Immature natural killer cell (primary cell): ENCODE results near the gene TFEB. TPM values are rescaled to one million over a fixed set of nuclear protein-coding genes. Genes with fewer than 3 reads are reported as not detected.
A peak's percentile ranks its signal among the peaks of the same experiment; 100 is the strongest.

Experiments
- DNase-seq, 3 donors: peaks; one replicate each; pipeline ENCODE4 v3.0.0; 2022; ENCODE audit warnings: mixed read lengths in 1 of 3
- H3K27ac Mint-ChIP-seq, 6 donors: one replicate each; pipeline ENCODE4 v1.8.0; 2020; ENCODE audit warnings: mixed read lengths in 6 of 6, mild to moderate bottlenecking in 5 of 6, inconsistent platforms in 4 of 6, moderate library complexity in 3 of 6
- H3K27me3 Mint-ChIP-seq, 3 donors: one replicate each; pipeline ENCODE4 v1.8.0; 2020 to 2021; ENCODE audit warnings: low read depth in 3 of 3, mild to moderate bottlenecking in 3 of 3, mixed read lengths in 3 of 3, moderate library complexity in 3 of 3, inconsistent platforms in 1 of 3
- H3K36me3 Mint-ChIP-seq, 3 donors: one replicate each; pipeline ENCODE4 v1.8.0; 2020; ENCODE audit warnings: mixed read lengths in 3 of 3, inconsistent platforms in 2 of 3, mild to moderate bottlenecking in 2 of 3
- H3K4me1 Mint-ChIP-seq, 2 donors: one replicate each; pipeline ENCODE4 v1.8.0; 2020; ENCODE audit warnings: inconsistent platforms in 2 of 2, mild to moderate bottlenecking in 2 of 2, mixed read lengths in 2 of 2, moderate library complexity in 1 of 2
- H3K4me3 Mint-ChIP-seq, 5 donors: one replicate each; pipeline ENCODE4 v1.8.0; 2020; ENCODE audit warnings: mild to moderate bottlenecking in 5 of 5, mixed read lengths in 5 of 5, inconsistent platforms in 3 of 5, moderate library complexity in 3 of 5
- H3K9me3 Mint-ChIP-seq, 6 donors: one replicate each; pipeline ENCODE4 v1.8.0; 2020; ENCODE audit warnings: mild to moderate bottlenecking in 6 of 6, mixed read lengths in 6 of 6, inconsistent platforms in 4 of 6, moderate library complexity in 3 of 6
- polyA plus RNA-seq, 3 donors: library from polyadenylated mRNA; unstranded; fragments of 300-500 nt; fragmentation: Illumina TruSeq; gene quantifications; one replicate each; pipeline ENCODE4 v1.2.3, GENCODE V29; 2021

TFEB gene
- polyA plus RNA-seq: 10 to 100 TPM; 18.9 to 62.3 (median 23.9) TPM

DNA sequence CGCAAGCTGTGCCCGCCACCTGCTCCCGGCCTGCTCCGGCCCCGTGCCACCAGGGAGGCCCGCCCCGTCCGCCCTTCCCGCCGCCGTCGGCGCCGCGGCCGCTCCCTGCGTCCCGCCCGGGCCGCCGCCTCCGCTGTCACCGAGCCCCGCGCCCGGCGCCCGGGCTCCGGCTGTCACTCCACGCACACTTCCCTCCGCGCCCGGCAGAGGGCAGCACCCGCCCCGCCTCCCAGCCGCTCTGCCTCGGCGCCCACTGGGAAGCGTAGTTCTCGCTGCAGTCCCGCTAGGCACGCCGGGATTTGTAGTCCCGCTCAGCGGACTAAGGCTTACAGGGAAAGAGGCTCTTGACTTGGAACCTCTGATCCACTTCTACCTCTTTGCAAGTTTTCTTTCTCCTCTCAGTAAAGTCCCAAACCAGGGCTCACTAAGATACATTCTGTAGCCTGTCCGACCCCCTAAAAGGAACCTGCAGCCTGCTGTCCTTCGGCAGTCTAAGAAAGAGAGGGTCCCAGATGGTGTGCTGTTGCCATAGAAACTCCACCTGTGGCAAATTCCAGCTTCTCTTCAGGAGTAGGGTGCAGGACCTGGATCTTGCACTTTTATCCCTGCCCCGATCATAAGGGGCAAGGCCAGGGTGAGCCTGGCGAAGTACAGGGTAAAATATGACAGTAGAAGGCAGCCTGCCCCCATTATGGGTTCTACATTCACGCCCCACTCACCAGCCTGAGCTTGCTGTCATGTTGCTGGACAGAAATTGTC lies at the start of gene TFEB:
TSS of gene TFEB (minus strand) at position 182 of the 759 bp plus-strand sequence. CDS start 44,395 bp downstream, outside the sequence.
- DNase-seq: peak; percentile 90 to 91 (median 91)
- peak within 1 kb of the TSS; percentile 17 to 92 (median 80) for H3K27ac Mint-ChIP-seq
- no peaks in the 10 kb centered on the region for H3K9me3 Mint-ChIP-seq
- H3K4me3 Mint-ChIP-seq: peak within 1 kb of the TSS; percentile 69 to 85 (median 78)
- peaks cover 4 to 19% (median 5%) of the 10 kb centered on the region in 3 donors for H3K27me3 Mint-ChIP-seq
- H3K36me3 Mint-ChIP-seq: no peaks in the 10 kb centered on the region
- H3K4me1 Mint-ChIP-seq: peaks cover 33 to 37% of the 10 kb centered on the region in 2 donors

DNA sequence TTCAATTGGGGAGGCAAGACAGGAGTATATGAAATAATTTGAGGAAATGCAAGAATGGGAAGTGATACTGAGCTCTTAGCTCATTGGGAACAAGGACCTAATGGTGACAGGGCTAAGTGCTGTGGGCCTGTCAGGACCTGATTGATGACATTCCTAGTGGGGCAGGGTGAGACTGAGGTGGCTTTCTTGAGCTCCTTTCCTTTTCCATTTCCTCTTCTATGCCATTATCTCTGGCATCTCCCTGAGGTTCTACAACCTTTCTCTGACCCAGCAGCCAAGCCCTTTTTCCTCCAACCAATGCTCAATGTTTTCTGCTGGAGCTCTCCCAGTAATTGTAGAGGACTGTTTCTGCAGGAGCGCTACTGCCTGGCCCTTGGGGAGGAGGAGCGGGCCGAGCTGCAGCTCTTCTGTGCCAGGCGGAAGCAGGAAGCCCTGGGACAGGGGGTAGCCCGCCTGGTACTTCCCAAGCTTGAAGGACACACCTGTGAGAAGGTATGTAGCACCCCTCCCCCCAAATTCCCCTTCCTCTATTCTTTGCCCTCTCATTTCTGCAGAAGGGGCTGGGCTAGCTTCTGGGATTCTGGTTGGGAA lies 49.3 kb upstream of the TFEB start:
- peaks cover 5 to 16% (median 9%) of the 10 kb centered on the region in 3 donors for H3K27me3 Mint-ChIP-seq

DNA sequence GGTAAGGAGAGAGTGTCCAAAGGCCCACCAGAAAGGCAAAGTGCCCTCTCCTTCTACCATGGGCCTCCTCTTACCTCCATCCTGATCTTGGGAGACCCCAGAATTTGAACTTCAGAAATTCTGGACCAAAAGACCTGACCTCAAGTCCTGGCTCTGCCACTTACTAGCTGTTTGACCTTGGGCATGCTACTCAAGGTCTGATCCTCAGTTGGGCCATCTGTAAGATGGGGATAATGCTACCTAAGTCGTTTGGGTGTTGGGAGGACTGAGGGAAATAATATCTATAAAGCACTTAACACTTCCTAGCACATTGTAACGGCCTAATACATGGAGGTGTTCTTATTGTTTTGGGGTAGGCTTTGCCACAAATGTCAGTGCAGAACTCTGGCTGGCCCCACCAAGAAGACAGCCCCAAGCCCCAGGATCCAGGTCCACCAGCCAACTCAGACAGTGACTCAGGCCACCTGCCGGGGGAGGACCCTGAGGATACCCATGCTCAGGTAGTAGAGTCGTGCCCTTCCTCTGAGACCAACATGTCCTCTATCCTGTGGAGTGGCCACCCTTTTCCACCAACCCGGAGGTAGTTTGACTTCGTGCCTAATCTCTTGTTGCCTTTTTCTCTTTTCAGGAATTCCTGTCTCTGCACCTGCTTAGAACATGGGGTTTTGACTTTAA lies 47.8 kb upstream of the TFEB start:
- Mint-ChIP-seq H3K27me3 (peaks cover 5 to 16% (median 9%) of the 10 kb centered on the region in 3 donors), H3K9me3 (no peaks in the 10 kb centered on the region), H3K4me3 (no peak overlapping the region), H3K4me1 (peaks cover 15 to 22% of the 10 kb centered on the region in 2 donors), H3K36me3 (no peaks in the 10 kb centered on the region), H3K27ac (no peak overlapping the region)
- no peak for DNase-seq

More for the DNA sequence above, 49.3 kb upstream of the TFEB start:
- Mint-ChIP-seq H3K36me3 (peaks cover 0 to 4% (median 2%) of the 10 kb centered on the region in 3 donors), H3K9me3 (no peaks in the 10 kb centered on the region), H3K27ac (peak overlapping the region in 1 of 6 donors; percentile 41), H3K4me1 (peaks cover 19% of the 10 kb centered on the region in 2 donors), H3K4me3 (peak overlapping the region; percentile 37 to 93 (median 40))
- DNase-seq: no peak

DNA sequence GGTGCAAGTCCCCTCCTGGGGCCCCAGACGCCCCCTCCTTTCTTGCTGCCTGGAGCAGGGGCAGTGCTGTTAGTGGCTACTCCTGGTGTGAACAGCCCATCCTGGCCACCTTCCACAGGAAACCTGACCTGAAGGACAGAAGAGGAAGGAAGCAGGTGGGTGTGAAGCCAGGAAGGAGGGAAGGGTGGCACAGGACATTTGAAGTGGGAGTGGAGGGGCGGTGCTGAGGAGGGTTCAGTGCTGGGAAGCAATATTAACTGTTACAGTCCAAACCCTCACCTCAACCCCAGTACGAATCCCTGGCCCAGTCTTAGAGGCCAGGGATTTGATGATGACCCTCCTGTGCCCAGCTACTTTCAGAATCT lies 45.9 kb upstream of the TFEB start:
- Mint-ChIP-seq H3K27me3 (peaks cover 3 to 4% (median 3%) of the 10 kb centered on the region in 3 donors), H3K36me3 (peaks cover 0 to 5% (median 0%) of the 10 kb centered on the region in 3 donors), H3K9me3 (no peaks in the 10 kb centered on the region), H3K4me1 (peaks cover 11 to 21% of the 10 kb centered on the region in 2 donors), H3K27ac (no peak overlapping the region), H3K4me3 (peak overlapping the region; percentile 62 to 81 (median 69))
- no peak for DNase-seq

DNA sequence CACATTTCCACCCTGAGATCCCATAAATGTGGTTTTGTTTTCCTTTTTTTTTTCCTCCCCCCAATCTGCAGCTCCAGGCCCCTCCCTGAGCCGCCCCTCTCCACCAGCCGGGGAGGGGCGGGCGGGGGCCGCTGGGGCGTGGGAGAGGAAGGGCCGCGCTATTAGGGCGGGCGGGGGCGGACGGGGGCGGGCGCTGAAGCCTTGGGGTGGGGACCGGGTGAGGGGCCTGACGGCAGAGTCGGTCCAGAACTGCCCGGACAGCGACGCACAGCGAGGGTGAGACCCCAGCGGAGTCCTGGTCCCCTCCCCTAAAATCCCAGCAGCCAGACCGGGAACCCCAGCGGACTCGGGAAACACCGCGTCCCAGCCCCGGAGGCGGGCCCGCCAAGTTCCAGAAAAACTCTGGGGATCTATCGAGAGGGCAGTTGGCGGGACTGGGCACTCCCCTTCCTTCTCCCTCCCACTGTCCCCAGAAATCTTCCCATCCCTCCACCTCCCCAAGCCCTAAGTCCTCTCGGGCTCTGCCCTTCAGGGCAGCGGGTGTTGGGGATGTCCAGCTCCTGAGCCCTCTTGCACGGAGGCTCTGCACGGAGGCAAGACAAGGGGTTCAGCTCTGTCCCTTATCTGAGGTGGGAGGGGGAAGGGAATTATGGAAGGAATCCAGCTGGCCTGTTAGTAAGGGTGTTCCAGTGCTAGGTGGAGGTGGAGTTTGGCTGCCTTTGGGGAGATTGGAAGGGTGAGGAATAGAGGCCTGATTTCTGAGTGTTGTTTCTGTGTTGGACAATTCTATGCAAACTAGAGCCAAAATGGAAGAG lies 45.4 kb upstream of the TFEB start, which contains the start of gene PRICKLE4:
TSS of gene PRICKLE4 (plus strand) at position 232 of the 815 bp plus-strand sequence. CDS start 2,692 bp downstream, outside the sequence.
- Mint-ChIP-seq H3K4me3 (peak within 1 kb of the TSS; percentile 82 to 90 (median 88)), H3K9me3 (no peaks in the 10 kb centered on the region), H3K4me1 (peaks cover 11 to 21% of the 10 kb centered on the region in 2 donors), H3K27ac (peak within 1 kb of the TSS in 3 of 6 donors; percentile 15 to 69 (median 49)), H3K27me3 (peaks cover 2 to 3% (median 3%) of the 10 kb centered on the region in 3 donors), H3K36me3 (peaks cover 0 to 5% (median 0%) of the 10 kb centered on the region in 3 donors)
- DNase-seq: no peak

DNA sequence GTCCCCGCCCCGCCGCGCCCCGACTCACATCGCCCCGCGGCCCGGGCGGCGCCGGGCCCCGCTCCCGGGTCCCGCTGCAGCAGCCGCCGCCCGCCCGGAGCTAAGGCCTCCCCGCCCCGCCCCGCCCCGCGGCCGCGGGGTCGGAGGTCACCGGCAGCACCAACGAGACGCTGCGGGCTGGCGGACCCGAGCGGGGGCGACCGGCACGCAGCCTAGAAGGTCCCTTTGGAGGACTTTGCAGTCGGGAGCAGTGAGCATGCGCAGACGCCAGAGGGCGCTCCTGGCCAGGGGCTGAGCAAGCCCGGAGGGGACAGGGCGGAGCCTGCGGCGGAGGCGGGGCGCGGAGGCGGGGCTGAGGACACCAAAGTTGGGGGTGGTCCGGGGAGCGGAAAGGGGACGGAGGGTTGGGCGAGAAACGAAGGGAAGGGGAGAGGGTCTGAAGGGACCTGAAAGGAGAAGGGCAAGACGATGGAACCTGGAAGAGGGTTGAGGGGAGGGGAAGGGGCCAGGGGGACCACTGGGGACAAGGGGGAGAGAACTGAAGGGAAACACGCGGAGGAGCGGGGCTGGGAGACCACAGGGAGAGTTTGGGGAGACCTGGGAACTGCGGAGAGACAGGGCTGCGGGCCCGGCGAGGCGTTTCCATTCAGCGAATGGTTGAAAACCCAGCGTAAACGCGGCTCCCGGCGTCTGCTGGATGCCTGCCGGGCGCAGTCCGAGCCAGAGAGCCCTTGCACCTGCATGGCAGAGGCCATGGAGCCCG lies 44.6 kb upstream of the TFEB start, which contains the start of gene FRS3:
TSS of gene FRS3 (minus strand) at position 113 of the 763 bp plus-strand sequence. CDS start 2,913 bp downstream, outside the sequence.
- peaks cover 0 to 9% (median 3%) of the 10 kb centered on the region in 3 donors for H3K36me3 Mint-ChIP-seq
- no peaks in the 10 kb centered on the region for H3K9me3 Mint-ChIP-seq
- H3K27me3 Mint-ChIP-seq: peaks cover 1 to 3% (median 2%) of the 10 kb centered on the region in 3 donors
- peak; percentile 98 for DNase-seq
- H3K27ac Mint-ChIP-seq: peak within 1 kb of the TSS in 5 of 6 donors; percentile 61 to 87 (median 78)
- peaks cover 10 to 21% of the 10 kb centered on the region in 2 donors for H3K4me1 Mint-ChIP-seq
- peak within 1 kb of the TSS; percentile 83 to 92 (median 89) for H3K4me3 Mint-ChIP-seq

DNA sequence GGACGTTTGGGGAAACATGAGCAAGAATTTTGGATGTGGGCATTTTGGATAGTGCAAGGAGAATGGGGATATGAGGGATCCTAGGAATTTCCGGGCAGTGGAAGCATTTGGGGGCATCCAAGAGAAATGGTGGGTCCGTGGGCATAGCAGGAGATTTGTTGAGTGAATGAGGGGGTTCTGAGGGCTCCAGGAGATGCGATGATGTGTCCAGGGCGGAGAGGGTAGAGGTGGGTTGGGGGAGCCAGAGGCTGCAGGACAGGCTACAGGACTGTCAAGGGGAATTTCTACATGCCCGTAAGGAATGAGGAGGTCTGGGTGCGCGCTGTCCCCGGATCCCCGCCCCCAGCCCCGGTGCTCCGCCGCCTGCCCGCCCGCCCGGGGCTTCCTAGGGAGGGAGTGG lies 43.9 kb upstream of the TFEB start:
- peak overlapping the region; percentile 83 to 92 (median 87) for H3K4me3 Mint-ChIP-seq
- H3K27ac Mint-ChIP-seq: peak overlapping the region in 5 of 6 donors; percentile 61 to 87 (median 78)
- H3K4me1 Mint-ChIP-seq: peaks cover 10 to 21% of the 10 kb centered on the region in 2 donors
- H3K27me3 Mint-ChIP-seq: peaks cover 1 to 3% (median 2%) of the 10 kb centered on the region in 3 donors
- H3K9me3 Mint-ChIP-seq: no peaks in the 10 kb centered on the region
- H3K36me3 Mint-ChIP-seq: peaks cover 0 to 16% (median 9%) of the 10 kb centered on the region in 3 donors
- DNase-seq: no peak

DNA sequence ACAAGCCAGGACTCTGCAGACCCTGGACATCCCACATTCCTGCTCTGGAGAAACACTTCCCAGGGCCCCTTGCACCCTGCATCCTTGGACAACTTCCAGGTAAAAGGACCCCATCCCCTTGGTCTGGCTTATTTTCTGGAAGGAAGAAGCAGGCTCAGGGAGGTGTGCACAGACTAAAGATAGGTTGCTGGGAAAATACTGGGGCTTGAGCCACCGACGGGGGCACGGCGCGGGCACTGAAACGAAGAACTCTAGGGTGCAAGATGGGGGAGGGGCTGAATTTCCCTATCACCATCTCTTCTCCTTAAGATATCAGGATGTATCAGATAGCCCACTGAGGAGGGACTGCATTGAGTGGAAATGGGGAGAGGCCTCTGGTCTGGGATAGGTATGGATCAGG lies 43.5 kb upstream of the TFEB start:
- Mint-ChIP-seq H3K9me3 (no peaks in the 10 kb centered on the region), H3K27ac (peak overlapping the region in 3 of 6 donors; percentile 78 to 87 (median 86)), H3K36me3 (peaks cover 0 to 19% (median 12%) of the 10 kb centered on the region in 3 donors), H3K4me1 (peaks cover 10 to 21% of the 10 kb centered on the region in 2 donors), H3K4me3 (peak overlapping the region; percentile 83 to 92 (median 87)), H3K27me3 (peaks cover 1 to 3% (median 2%) of the 10 kb centered on the region in 3 donors)
- DNase-seq: no peak

DNA sequence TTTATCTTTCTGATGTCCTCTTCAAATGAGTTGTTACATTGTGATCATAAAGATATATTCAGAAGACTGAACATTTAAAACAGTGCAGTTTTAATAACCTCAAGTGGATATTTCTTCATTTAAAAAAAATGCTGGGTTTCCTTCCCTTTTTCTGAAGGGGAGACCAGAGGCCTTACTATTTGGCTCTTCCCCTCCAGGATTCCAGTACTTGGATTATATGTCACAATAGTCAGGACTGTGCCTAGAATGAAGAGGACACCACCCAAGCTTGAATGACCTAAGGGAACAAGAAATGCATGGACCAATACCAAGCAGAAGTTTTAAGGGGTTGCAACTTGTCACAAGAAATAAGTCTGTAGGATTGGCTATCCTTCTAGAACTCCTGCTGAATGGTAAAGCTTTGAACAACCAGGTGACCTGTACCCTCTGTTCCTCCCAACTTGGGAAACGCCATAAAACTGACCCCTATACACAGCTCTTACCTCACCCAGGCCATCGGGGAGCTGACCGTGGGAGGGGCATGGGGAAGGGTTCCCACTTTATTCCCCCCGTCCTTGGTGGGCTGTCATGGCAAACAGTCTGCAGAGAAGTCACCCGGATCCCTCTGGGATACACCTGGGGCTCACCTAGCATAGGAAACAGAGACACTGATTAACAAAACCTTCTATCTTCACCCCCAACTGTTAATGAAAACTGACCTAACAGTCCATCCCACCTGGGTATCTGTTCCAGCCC lies 42.3 kb upstream of the TFEB start:
- peak overlapping the region in 3 of 5 donors; percentile 3 to 83 (median 46) for H3K4me3 Mint-ChIP-seq
- H3K36me3 Mint-ChIP-seq: peaks cover under 1 to 19% (median 12%) of the 10 kb centered on the region in 3 donors
- H3K27me3 Mint-ChIP-seq: peaks cover 1 to 3% (median 2%) of the 10 kb centered on the region in 3 donors
- H3K4me1 Mint-ChIP-seq: peaks cover 10 to 21% of the 10 kb centered on the region in 2 donors
- H3K9me3 Mint-ChIP-seq: no peaks in the 10 kb centered on the region
- no peak for DNase-seq
- H3K27ac Mint-ChIP-seq: no peak overlapping the region

DNA sequence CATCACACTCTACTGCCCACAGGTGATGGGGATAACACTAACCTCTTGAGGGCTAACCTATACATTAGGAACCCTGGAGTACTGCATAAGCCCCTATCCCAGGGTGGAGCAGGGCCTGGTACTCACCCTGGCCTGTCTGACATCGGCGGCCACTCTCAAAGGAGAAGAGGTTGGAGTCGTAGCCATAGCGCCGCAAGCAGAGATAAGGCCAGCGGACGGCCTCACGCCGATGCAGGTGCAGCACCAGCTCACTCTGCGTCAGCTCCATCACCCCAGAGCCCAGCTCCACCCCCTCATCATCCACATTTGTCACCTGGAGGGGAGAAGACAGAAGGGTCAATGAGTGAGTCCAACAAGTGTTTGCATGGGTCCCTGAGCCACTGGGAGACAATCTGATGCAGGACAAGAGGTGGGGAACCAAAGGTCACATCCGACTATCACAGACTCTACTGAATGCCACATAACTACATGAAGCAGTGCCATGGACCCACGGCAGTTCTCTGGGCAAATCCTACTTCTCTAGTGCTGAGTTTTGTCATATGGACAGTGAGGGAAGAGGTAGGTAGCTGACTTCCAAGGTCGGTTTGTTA lies 40.0 kb upstream of the TFEB start:
- no peak overlapping the region for H3K27ac Mint-ChIP-seq
- H3K36me3 Mint-ChIP-seq: peaks cover 10 to 33% (median 16%) of the 10 kb centered on the region in 3 donors
- peaks cover 6 to 14% of the 10 kb centered on the region in 2 donors for H3K4me1 Mint-ChIP-seq
- no peaks in the 10 kb centered on the region for H3K9me3 Mint-ChIP-seq
- peaks cover 0 to 1% (median 0%) of the 10 kb centered on the region in 3 donors for H3K27me3 Mint-ChIP-seq
- H3K4me3 Mint-ChIP-seq: no peak overlapping the region
- DNase-seq: no peak

DNA sequence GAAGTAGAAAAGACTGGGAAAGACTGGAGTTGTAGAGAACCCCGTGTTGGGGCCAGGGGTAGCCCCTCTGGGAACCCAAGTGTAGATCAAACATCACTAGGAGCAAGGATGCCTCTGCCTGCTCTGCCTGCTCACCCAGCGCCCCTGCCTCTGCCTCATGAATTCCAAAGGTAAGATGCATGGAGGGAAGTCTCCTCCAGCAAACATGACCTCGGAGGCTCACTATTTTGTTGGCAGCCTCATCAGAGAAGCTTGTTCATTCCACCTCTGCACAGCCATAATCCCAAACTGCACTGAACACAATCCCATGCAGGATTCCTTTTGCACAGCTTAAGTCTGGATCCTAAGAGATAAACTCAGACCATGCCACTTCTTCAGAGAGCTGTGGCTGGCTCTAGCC lies 39.4 kb upstream of the TFEB start:
- H3K9me3 Mint-ChIP-seq: no peaks in the 10 kb centered on the region
- H3K4me3 Mint-ChIP-seq: no peak overlapping the region
- peaks cover 0 to 1% (median 0%) of the 10 kb centered on the region in 3 donors for H3K27me3 Mint-ChIP-seq
- H3K27ac Mint-ChIP-seq: no peak overlapping the region
- H3K4me1 Mint-ChIP-seq: peaks cover 6 to 14% of the 10 kb centered on the region in 2 donors
- H3K36me3 Mint-ChIP-seq: peaks cover 10 to 33% (median 16%) of the 10 kb centered on the region in 3 donors
- DNase-seq: no peak
